Subcutaneous adipose tissue (tissue), 4 donors: ENCODE results near the gene ESR1. TPM values are rescaled to one million over a fixed set of nuclear protein-coding genes. Genes with fewer than 3 reads are reported as not detected.

ENCODE experiments used
- total RNA-seq, 4 donors: library from RNA; depleted of rRNA; stranded (reverse); fragments of >200 nt; gene quantifications; one replicate each; pipeline ENCODE4 v1.1.0, GENCODE V29; 2016
- TF ChIP-seq, protein P1 (sequence below): fragments of 450-650 bp; IDR thresholded peaks from one replicate; pipeline ENCODE4 v1.5.1; 2016; ENCODE audit warnings: low read depth, mild to moderate bottlenecking, control low read depth, antibody characterized with exemption, moderate library complexity

Gene ESR1
- total RNA-seq, 4 donors from 2014 or later = 3.2 to 5.8 (median 4.1) TPM

DNA sequence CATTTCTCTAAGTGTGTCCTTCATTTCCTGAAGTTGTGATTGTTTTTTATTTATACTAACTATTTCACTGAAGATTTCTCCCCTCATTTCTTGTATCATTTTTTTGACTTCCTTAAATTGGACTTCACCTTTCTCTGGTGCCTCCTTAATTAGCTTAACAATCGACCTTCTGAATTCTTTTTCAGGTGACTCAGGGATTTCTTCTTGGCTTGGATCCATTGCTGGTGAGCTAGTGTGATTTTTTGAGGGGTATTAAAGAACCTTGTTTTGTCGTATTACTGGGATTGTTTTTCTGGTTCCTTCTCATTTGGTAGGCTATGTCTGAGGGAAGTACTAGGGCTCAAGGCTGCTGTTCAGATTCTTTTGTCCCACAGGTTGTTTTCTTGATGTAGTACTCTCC is 92.8 kb downstream of the ESR1 start:
- TF ChIP-seq, protein P1, sequence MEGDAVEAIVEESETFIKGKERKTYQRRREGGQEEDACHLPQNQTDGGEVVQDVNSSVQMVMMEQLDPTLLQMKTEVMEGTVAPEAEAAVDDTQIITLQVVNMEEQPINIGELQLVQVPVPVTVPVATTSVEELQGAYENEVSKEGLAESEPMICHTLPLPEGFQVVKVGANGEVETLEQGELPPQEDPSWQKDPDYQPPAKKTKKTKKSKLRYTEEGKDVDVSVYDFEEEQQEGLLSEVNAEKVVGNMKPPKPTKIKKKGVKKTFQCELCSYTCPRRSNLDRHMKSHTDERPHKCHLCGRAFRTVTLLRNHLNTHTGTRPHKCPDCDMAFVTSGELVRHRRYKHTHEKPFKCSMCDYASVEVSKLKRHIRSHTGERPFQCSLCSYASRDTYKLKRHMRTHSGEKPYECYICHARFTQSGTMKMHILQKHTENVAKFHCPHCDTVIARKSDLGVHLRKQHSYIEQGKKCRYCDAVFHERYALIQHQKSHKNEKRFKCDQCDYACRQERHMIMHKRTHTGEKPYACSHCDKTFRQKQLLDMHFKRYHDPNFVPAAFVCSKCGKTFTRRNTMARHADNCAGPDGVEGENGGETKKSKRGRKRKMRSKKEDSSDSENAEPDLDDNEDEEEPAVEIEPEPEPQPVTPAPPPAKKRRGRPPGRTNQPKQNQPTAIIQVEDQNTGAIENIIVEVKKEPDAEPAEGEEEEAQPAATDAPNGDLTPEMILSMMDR = no peak

DNA sequence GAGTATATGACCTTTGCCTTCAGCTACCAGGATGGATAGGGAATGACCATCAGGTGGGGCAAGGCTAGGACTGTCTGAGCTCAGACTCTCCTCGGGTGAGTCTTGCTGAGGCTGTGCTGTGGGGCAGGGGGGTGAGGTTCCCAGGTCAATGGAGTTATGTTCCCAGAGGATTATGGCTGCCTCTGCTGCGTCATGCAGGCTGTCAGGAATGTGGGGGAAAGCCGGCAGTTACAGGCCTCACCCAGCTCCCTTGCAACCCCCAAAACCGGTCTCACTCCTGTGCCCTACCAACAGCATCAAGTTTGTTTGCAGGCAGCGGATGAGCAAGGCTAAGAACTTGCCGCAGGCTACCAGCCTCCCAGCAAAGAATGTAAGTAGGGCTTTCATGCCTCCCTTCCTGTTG is 93.5 kb downstream of the ESR1 start:
- TF ChIP-seq, protein P1 = no peak

DNA sequence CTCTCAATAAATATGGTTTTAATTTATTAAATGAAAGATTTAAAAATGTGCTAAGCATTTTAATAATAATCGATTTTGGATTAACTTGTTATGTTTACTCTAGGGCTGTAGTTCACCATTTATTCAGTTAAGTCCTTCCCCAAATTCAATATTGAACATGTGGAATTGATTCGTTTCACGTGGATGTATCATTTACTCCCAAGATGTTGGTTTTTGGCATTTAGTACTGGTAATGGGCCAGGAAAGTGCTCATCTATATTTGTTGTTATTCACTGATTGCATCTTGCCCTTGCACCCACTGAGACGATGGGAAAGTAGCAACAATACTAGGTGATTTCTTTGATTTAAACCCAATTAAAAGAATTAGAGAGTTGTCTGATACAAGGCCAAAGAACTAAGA is 97.1 kb downstream of the ESR1 start:
- TF ChIP-seq, protein P1 = no peak

DNA sequence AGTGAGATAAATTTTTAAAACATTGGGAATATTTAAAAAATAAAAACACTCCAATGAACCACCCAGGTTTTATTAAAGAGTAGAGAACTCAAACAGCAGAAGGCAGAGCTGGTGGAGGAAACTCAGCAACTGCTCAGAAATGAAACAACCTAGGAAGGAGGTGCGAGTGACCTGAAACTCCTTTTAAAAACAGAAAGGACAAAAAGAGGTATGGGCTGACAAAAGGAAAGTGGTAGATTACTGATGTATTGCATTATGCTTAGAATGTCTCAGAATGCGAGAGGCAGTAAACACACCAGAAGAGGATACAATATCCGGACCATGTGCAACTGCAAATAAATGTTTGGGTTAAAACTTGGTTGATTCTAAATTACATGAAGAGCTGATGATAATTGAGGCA is 97.6 kb downstream of the ESR1 start:
- TF ChIP-seq, protein P1 = no peak

DNA sequence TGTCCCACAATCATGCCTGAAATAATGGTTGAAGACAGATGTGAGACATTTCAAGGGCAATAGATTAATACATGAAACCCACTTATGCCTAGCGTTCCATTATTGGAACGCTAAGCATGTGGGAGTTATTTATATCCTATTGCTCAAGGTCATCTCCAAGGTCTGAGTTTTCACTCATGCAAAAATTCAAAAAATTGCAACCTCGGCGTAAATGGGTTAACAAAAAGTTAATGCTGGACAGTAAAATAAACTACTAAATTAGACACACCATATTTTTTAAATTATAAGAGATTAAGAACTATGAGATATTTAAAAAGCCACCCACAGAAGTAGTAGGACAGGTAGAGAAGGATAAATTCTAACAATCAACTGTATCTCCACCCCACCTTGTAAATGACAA is 98.4 kb downstream of the ESR1 start:
- TF ChIP-seq, protein P1 = no peak

DNA sequence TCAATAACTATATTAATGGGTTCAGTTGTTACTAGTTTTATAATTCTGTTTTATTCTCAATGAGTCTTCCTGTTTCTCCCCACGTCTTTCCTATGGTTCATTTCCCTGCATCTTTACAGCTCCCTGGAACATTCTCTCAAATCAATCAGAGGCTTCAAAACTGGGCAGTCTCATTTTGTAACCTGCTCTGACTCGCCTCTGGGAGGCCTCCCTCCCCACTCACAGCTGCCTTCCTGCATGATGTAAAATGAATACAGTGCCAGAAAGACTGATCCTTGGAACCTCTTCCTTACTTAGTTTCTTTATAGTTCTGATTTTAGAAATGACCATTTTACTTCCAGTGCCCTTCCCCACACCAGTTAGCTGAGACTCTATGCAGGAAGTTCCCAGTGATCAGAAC is 103.9 kb downstream of the ESR1 start:
- TF ChIP-seq, protein P1 = no peak

DNA sequence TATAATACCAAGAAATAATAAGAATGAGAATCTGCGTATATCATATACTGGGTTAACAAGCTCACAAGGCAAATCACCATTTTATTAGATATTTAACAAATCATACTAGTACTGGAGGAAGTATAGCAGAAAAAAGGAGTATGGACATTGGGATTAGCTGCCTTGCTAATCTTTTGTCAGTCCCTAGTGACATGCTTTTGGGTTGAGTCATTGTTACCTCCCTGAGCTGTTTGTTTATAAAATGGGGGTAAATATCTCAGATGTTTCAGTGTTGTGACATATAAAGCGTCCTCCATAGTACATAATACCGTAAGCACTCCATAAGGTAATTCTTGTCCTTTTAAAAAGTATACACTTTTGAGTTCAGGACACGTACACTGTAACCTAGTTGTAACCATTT is 107.0 kb downstream of the ESR1 start:
- TF ChIP-seq, protein P1 = no peak
